Stimulated activated CD8-positive, alpha-beta memory T cell treated with anti-CD3 and anti-CD28 coated beads, Interleukin-4, amount 100 ng/mL, for 24 hours (primary cell): ENCODE results near the gene SLC1A4.
A peak's percentile ranks its signal among the peaks of the same experiment; 100 is the strongest.

Experiments
- DNase-seq: peaks from one replicate; pipeline ENCODE4 v3.0.0-alpha.2; 2020; ENCODE audit warnings: low read depth

The SLC1A4 gene

GRCh38 chr2:65054749-65055421 lies 65.7 kb downstream of the SLC1A4 start:
- no peak for DNase-seq

DNA sequence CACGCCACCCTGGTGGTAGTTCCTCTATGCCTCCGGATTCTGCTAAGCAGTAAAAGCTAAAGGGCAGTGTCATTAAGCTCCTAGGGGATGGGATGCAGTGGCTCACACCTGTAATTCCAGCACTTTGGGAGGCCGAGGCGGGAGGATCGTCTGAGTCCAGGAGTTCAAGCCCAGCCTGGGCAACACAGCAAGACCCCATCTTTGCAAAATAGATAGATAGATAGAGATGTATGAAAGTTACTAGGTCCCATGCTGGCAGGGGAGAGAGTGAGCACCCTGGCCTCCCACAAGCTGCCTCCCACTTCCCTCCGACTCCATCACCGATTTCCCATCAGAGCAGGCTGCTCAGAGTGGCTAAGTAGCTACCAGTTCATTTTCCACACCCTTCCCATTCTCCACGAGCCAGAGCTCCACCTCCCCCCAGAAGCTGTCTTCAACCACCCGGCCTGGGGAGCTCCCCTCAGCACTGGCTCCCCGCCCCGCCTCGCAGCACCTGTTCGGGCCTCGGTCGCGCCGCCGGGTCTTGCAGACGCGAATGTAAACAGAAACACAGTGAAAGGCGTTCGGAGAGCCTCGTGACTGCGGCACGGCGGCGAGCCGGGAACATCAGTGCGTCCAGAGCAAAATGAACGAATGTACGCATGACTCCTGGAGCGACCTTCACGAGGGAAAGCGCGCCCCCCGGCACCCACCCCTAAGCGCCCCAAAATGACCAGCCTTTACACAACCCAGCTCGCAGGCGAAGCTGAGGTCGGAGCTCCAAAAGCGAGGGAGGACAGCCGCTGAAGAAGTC lies 66.4 kb downstream of the SLC1A4 start:
- no peak for DNase-seq

- DNase-seq: peak; percentile 95
These were observed 67.2 kb downstream of the SLC1A4 start, which contains the start of gene CEP68 for GRCh38 chr2:65056215-65057053. Gene CEP68 (plus strand): TSS chr2:65056416. CDS start chr2:65069445, 13,029 bp downstream.

DNA sequence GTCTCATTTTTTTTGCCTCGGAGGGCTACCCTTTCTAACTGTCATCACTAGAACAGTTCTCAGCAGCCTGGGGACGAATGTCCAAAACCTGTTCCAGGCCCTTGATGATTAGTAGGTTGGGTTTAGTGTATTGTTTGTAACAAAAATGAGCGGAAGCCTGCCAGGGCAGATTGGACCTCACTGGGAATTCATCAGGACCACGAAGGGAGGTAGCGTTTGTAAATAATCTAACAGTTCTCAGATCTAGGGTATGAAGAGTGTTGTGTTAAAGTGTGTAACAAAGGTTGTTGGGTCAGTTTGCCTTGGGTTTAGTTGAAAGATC lies 67.8 kb downstream of the SLC1A4 start:
- DNase-seq: no peak

GRCh38 chr2:65057391-65058052 lies 68.3 kb downstream of the SLC1A4 start:
- DNase-seq: no peak

DNA sequence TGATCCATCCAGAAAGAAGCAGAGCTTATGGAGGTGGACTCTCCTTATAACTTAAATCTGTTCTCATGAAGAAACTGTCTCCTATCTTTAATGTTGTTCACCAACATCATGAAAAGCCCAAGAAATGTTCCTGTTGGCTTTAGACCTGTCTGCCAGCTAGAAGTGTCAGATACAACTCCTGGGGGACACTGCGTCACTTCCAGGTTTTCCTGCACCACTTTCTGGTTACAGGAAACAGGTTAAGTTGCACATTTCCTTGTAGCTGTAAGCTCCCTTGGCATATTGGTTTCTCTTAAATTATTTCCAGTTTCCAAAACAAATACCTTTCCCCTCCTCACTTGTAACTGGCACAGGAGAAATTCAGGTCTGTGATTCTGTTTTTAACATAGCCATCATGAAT lies 69.9 kb downstream of the SLC1A4 start:
- no peak for DNase-seq

DNA sequence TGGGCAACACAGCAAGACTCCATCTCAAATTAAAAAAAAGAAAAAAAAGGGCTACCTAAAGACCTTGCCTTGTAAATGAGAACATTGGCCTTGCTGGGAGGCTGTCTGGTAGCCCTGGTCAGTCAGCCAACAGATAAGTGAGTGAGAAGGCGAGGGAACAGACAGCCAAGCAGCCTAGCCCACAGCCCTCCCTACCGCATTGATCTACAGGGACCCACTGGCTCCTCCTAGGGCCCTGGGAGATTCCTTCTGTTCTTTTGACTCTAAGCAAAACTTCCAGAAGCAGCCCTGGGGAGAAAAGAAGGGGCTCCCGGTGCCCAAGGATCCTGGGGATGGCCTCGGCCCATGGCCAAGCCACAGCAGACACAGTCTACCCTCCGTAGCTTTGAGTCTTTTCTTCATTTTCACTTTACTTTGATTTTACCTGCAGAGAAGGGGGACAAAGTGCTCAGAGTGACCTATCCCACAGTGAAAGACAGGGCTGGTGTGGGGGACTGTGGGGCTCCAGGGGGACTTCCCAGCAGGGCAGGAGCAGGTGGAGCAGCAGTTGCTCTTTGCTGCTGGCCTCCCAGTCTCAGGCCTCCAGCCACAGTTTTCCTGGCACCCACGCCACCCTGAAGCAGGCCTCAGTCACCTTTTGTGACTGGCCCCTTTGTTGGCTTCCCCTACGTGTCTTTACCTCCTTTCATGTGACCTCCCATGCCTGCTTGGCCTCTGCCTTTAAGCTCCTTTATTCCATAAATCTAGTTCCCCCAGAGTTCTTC lies 72.1 kb downstream of the SLC1A4 start:
- no peak for DNase-seq

DNA sequence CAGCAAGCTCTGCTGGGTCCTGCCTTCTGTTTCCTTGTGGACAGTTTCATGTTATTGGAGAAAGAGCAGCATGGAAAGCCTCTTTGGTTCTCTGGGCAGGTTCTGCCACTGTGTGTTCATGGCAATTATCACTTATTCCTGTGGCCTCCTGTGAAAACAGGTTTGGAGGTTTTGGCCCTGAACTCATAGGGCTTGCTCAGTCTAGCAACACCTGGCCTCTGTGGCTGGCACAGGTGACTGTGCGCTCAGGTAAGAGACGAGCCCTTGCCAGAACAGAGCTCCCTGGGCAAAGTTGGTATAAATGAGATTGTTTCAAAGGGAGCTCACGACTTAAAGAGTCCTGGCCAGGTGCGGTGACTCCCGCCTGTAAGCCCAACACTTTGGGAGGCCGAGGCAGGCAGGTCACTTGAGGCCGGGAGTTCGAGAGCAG lies 72.7 kb downstream of the SLC1A4 start:
- no peak for DNase-seq

- no peak for DNase-seq
These were observed 73.9 kb downstream of the SLC1A4 start for GRCh38 chr2:65062843-65063825.

GRCh38 chr2:65064728-65065552 lies 75.7 kb downstream of the SLC1A4 start:
- DNase-seq: no peak

DNA sequence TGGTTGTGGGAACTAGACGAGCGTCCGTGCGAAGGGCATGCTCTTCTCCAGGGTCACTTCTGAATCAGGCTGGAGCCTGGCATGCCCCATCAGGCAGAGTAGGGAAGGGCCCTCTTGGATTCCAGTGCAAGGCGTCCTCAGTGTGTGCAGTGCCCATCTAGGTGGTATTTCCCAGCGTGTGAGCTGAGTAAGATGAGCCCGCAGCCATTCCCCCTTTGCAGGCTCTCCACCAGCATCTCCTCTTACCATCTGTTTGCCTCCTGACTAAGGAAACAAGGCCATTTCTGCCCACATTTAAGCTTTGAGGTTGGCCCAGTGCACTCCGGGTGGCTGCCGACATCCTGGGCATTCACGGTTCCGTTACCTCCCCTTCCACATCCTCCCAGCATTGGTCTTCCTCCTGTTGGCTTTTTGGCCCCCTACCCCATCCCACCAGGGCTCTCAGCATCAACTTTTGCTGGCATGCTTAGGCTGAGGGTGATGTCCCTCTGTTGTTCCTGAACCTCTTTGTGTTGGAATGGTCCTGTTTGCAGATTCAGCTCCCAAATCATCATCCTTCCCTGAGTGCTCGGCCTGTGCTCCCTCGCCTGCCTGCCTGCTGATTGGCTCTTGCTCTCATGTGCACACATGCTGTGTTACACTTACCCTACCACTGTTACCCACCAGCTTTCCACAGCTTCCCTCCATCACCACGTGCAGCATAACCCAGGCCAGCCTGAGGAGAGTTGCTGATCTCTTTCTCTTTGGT lies 78.8 kb downstream of the SLC1A4 start:
- DNase-seq: no peak

DNA sequence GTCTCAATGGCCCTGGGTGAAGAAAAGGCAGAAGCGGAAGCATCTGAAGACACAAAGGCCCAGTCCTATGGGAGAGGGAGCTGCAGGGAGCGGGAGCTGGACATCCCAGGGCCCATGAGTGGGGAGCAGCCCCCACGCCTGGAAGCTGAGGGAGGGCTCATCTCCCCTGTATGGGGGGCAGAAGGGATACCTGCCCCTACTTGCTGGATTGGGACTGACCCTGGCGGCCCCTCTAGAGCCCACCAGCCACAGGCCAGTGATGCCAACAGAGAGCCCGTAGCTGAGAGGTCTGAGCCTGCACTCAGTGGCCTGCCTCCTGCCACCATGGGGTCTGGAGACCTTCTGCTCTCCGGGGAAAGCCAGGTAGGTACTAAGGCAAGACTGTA lies 80.2 kb downstream of the SLC1A4 start:
- no peak for DNase-seq

GRCh38 chr2:65070172-65070830 lies 81.1 kb downstream of the SLC1A4 start:
- DNase-seq: no peak

- no peak for DNase-seq
These were observed 81.7 kb downstream of the SLC1A4 start for GRCh38 chr2:65070856-65071255.

DNA sequence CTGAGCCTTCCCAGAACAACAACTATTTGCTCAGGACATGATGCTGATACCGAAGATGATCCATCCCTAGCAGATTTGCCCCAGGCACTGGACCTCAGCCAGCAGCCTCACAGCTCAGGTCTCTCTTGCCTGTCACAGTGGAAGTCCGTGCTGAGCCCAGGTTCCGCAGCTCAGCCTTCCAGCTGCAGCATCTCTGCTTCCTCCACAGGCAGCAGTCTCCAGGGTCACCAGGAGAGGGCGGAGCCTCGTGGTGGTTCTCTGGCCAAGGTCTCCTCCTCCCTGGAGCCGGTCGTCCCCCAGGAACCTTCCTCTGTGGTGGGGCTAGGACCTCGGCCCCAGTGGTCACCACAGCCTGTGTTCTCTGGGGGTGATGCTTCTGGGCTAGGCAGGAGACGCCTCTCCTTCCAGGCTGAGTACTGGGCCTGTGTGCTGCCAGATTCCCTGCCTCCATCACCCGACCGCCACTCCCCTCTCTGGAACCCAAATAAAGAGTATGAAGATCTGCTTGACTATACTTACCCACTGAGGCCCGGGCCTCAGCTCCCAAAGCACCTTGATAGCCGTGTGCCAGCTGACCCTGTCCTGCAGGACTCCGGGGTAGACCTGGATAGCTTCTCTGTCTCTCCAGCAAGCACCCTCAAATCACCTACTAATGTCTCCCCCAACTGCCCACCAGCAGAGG lies 82.4 kb downstream of the SLC1A4 start:
- no peak for DNase-seq

DNA sequence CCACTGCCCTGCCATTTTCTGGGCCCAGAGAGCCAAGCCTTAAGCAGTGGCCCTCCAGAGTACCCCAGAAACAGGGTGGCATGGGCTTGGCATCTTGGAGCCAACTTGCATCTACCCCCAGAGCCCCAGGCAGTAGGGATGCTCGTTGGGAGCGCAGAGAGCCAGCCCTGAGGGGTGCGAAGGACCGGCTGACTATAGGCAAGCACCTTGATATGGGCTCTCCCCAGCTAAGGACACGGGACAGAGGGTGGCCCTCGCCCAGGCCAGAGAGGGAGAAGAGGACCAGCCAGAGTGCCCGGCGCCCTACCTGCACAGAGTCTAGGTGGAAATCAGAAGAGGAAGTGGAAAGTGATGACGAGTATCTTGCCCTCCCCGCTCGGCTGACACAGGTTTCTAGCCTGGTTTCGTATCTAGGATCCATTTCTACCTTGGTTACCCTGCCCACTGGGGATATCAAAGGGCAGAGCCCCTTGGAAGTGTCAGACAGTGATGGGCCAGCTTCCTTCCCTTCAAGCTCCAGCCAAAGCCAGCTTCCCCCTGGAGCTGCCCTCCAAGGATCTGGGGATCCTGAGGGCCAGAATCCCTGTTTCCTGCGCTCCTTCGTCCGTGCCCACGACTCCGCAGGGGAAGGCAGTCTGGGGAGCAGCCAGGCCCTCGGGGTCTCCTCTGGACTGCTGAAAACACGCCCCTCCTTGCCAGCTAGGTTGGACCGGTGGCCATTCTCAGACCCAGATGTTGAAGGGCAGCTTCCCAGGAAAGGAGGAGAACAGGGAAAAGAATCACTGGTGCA lies 83.2 kb downstream of the SLC1A4 start:
- no peak for DNase-seq
